Calu3 (cell line): Measurements from ENCODE around the gene RAPGEF1. TPM values are rescaled to one million over a fixed set of nuclear protein-coding genes. Genes with fewer than 3 reads are reported as not detected.

Experiments used
- BruUV-seq: library from RNA; stranded (reverse); fragments of 400-500 nt; replicated peaks from 2 replicates; lab custom pipeline; 2021; lab: Mats Ljungman, UMichigan
- CTCF ChIA-PET: fragments of 300-600 bp; sonication (Branson Sonifier 250); formaldehyde crosslinking; loops from one replicate; lab custom pipeline; 2022; ENCODE audit warnings: antibody characterized with exemption; lab: Charles Lee
- DNase-seq: peaks from one replicate; pipeline ENCODE4 v3.0.0; 2022
- H3K27ac Mint-ChIP-seq: one replicate; pipeline ENCODE4 v1.8.0; 2022; ENCODE audit warnings: mixed read lengths; ENCODE audit not compliant: unreplicated experiment
- H3K27me3 Mint-ChIP-seq: one replicate; pipeline ENCODE4 v1.8.0; 2022; ENCODE audit warnings: mixed read lengths; ENCODE audit not compliant: unreplicated experiment
- H3K36me3 Mint-ChIP-seq: one replicate; pipeline ENCODE4 v1.8.0; 2022; ENCODE audit warnings: mild to moderate bottlenecking, moderate library complexity, mixed read lengths; ENCODE audit not compliant: insufficient read depth, unreplicated experiment
- H3K4me1 Mint-ChIP-seq: one replicate; pipeline ENCODE4 v1.8.0; 2022; ENCODE audit warnings: mild to moderate bottlenecking, low read depth, mixed read lengths; ENCODE audit not compliant: unreplicated experiment
- H3K4me3 Mint-ChIP-seq: one replicate; pipeline ENCODE4 v1.8.0; 2022; ENCODE audit warnings: mild to moderate bottlenecking, low read depth, moderate library complexity, mixed read lengths; ENCODE audit not compliant: unreplicated experiment
- H3K9me3 Mint-ChIP-seq: one replicate; pipeline ENCODE4 v1.8.0; 2022; ENCODE audit warnings: low read depth, mixed read lengths; ENCODE audit not compliant: unreplicated experiment
- intact Hi-C: fragments of 100-400 bp; cut with micrococcal nuclease; formaldehyde crosslinking; loops from one replicate; pipeline ENCODE4 v1.10.0; 2022; ENCODE audit not compliant: unreplicated experiment
- total RNA-seq: library from RNA; stranded (reverse); gene quantifications from 2 replicates; pipeline ENCODE4 v1.2.3, GENCODE V29; 2022
- TF ChIP-seq, protein P1 (sequence below): fragments of 200-600 bp; IDR thresholded peaks from one replicate; pipeline ENCODE4 v1.8.0; 2022; ENCODE audit warnings: antibody characterized with exemption; ENCODE audit not compliant: unreplicated experiment

Gene RAPGEF1
- total RNA-seq, 1 experiment from 2014 or later = 32.5 TPM

DNA sequence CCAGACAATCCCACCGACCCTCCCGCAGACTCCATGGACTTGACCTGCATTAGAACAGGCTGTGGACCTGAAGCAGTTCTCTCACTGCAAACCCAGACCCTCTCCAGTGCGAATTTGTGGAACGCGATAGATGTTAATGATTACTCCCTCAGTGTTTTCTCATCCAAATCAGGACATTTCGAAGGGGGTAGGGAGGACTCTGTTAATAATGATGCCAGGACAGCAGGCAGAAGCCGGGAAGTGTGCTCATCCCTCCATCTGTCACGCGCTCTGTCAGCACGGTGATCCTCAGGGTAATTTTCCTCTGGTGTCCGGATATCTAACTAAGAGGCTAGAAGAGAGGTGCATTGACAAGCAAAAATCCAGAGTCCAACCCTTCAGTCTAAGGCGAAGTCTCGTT lies 18.8 kb downstream of the RAPGEF1 start:
- no peak overlapping the region for H3K27ac Mint-ChIP-seq
- CTCF ChIA-PET = no interaction called here
- intact Hi-C loops = no loop called here
- no peaks in the 10 kb centered on the region for H3K36me3 Mint-ChIP-seq
- H3K4me3 Mint-ChIP-seq = no peak overlapping the region
- no peaks in the 10 kb centered on the region for H3K27me3 Mint-ChIP-seq
- no TSS peak for BruUV-seq
- no peaks in the 10 kb centered on the region for H3K4me1 Mint-ChIP-seq
- TF ChIP-seq, protein P1, sequence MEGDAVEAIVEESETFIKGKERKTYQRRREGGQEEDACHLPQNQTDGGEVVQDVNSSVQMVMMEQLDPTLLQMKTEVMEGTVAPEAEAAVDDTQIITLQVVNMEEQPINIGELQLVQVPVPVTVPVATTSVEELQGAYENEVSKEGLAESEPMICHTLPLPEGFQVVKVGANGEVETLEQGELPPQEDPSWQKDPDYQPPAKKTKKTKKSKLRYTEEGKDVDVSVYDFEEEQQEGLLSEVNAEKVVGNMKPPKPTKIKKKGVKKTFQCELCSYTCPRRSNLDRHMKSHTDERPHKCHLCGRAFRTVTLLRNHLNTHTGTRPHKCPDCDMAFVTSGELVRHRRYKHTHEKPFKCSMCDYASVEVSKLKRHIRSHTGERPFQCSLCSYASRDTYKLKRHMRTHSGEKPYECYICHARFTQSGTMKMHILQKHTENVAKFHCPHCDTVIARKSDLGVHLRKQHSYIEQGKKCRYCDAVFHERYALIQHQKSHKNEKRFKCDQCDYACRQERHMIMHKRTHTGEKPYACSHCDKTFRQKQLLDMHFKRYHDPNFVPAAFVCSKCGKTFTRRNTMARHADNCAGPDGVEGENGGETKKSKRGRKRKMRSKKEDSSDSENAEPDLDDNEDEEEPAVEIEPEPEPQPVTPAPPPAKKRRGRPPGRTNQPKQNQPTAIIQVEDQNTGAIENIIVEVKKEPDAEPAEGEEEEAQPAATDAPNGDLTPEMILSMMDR = no peak
- DNase-seq = no peak
- no peaks in the 10 kb centered on the region for H3K9me3 Mint-ChIP-seq

DNA sequence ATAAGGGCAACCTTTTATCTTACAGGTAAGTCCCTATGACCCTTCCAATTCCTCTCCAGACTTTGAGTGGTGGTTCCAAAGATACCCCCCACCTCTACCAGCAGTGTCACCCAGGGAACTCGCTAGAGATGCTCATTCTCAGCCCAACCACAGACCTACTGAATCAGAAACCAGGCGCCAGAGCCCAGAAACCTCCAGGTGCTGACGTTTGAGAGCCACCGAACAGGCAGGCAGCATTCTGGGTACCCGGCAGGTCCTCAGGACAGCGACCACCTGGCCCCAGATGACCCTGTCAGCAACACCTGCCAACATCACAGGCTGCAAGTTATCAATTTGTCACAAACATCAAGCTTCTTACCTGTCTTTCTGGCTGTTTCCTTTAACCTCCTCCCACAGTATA lies 19.5 kb downstream of the RAPGEF1 start:
- BruUV-seq = no TSS peak
- intact Hi-C loops = no loop called here
- Mint-ChIP-seq H3K9me3 (no peaks in the 10 kb centered on the region), H3K4me3 (no peak overlapping the region), H3K27ac (no peak overlapping the region), H3K36me3 (no peaks in the 10 kb centered on the region), H3K27me3 (no peaks in the 10 kb centered on the region), H3K4me1 (no peaks in the 10 kb centered on the region)
- TF ChIP-seq, protein P1 = no peak
- CTCF ChIA-PET = no interaction called here
- DNase-seq = no peak

DNA sequence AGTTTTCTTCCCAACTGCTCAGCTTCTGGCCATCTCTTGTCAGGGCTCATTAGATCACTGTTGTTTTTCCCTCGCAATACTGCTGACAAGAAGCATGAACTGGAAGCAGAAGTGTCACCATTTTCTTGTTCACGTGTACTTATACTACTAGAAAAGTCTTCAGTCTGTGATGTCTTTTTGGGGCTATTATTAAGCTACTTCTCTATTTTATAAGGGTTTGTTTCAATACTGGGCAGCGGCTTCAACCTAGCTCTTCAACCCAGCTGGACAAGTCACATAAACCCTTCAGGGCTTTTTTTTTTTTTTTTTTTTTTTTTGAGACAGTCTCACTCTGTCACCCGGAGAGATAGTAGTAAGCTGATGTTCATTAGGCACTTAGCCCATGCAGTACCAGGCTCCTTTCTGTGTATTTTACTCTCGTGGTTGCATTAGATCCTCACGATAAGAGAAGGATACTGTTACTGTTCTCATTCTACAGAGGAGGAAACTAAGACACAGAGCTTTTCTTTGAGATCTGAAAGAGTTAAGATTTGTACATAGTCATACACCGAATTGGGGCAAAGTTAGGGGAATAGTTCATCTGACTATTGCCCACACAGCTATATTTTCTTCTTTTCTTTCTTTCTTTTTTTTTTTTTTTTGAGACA lies 20.5 kb downstream of the RAPGEF1 start:
- CTCF ChIA-PET = interaction anchor here (0.5 to 0.6 kb wide), 2 partner anchors 166 to 937 kb away, joined by 3 read pairs; no protein-coding TSS in a partner anchor
- H3K27me3 Mint-ChIP-seq = no peaks in the 10 kb centered on the region

DNA sequence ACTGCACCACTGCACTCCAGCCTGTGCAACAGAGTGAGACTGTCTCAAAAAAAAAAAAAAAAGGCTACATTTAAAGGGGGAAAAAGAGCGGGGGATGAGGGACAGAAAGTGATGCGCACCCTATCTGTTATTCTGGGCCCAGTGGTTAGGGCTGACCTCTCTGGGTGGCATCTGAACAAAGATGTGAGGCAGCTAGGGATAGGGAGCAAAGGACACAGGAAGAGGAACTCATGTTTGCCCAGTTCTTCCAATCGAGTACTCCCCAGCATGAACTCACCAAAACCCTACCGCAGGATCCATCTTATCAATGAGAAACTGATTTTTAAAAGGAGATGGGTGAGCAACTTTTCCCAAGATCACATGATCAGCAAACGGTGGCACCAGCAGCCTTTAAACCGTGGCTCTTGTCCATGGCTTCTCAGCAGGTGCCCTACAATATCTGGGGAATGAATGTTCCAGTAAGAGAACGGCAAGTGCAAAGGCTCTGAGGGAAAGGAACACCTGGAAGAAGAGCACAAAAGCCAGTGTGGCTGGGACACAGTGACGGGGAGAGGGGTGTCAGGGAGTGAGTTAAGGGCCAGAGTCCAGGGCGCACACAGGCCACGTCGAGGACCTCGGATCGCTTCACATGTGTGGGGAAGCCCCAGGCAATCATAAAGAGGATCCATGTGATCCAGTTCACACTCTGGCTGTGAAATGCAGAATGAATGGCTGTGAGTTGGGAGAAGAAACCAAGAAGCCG lies 22.0 kb downstream of the RAPGEF1 start:
- TF ChIP-seq, protein P1 = no peak
- no peaks in the 10 kb centered on the region for H3K27me3 Mint-ChIP-seq
- H3K4me1 Mint-ChIP-seq = no peaks in the 10 kb centered on the region
- BruUV-seq = no TSS peak
- CTCF ChIA-PET = no interaction called here
- DNase-seq = no peak
- no peaks in the 10 kb centered on the region for H3K36me3 Mint-ChIP-seq
- H3K9me3 Mint-ChIP-seq = no peaks in the 10 kb centered on the region
- intact Hi-C loops = no loop called here
- no peak overlapping the region for H3K27ac Mint-ChIP-seq
- no peak overlapping the region for H3K4me3 Mint-ChIP-seq

More for the DNA sequence above, 20.5 kb downstream of the RAPGEF1 start:
- Mint-ChIP-seq H3K4me3 (no peak overlapping the region), H3K36me3 (no peaks in the 10 kb centered on the region), H3K4me1 (no peaks in the 10 kb centered on the region), H3K27ac (no peak overlapping the region), H3K9me3 (no peaks in the 10 kb centered on the region)
- DNase-seq = no peak
- no TSS peak for BruUV-seq
- TF ChIP-seq, protein P1 = no peak
- intact Hi-C loops = no loop called here
